ENCODE results near the gene MLN. TPM values are rescaled to one million over a fixed set of nuclear protein-coding genes. Genes with fewer than 3 reads are reported as not detected.

MLN gene
- polyA plus RNA-seq, 1 of the 3 experiments (the other 2 are of a cell fraction) = not detected

- Histone ChIP-seq H3K27ac (ENCODE audit: low read depth in 2 of 2, low read length in 1 of 2) (no peak overlapping the region), H3K9ac (no peak overlapping the region), H3K4me1 (ENCODE audit: control insufficient read depth in 1 of 2, insufficient read depth in 2 of 2, low read depth in 1 of 2, low read length in 1 of 2) (no peaks in the 10 kb centered on the region; a peak in 1 of 4 replicates), H3K27me3 (ENCODE audit: insufficient read depth) (no peaks in the 10 kb centered on the region), H3K79me2 (ENCODE audit: insufficient read depth) (no peaks in the 10 kb centered on the region), H3K9me3 (no peaks in the 10 kb centered on the region), H3K4me3 (ENCODE audit: low read depth in 2 of 2, low read length in 1 of 2) (no peak overlapping the region), H4K20me1 (ENCODE audit: insufficient read depth) (no peaks in the 10 kb centered on the region), H3F3A (replicated peaks; ENCODE audit: insufficient read depth) (peaks cover under 1% of the 10 kb centered on the region), H2AFZ (ENCODE audit: low read depth) (no peak overlapping the region), H3K9me2 (no peaks in the 10 kb centered on the region), H3K36me3 (replicated peaks in 1 of 2; ENCODE audit: control insufficient read depth in 1 of 2, insufficient read depth in 2 of 2, low read length in 1 of 2) (no peaks in the 10 kb centered on the region), H3K4me2 (no peak overlapping the region)
- ChIA-PET CTCF (interaction anchor here (1.0 to 3.9 kb wide), 5 partner anchors 8 to 106 kb away, joined by 3 to 21 read pairs (median 6); no protein-coding TSS in a partner anchor), POLR2A (no interaction called here)
- TF ChIP-seq NRF1 (IDR thresholded peaks at IDR 0.05; ENCODE audit: low read depth, low read length) (no peak), FOXJ3 (CRISPR knock-in tag; IDR thresholded peaks at IDR 0.05) (no peak)
- 96% methylated on average over 3 of the region's 3 CpGs for WGBS (ENCODE audit: low lambda C conversion rate)
- no peak for DNase-seq
Observed at GRCh38 chr6:33850296-33850695, 46.5 kb upstream of the MLN start.

- Histone ChIP-seq H3K4me2 (no peak overlapping the region), H4K20me1 (ENCODE audit: insufficient read depth) (no peaks in the 10 kb centered on the region), H3K9me2 (no peaks in the 10 kb centered on the region), H3F3A (replicated peaks; ENCODE audit: insufficient read depth) (peaks cover 2% of the 10 kb centered on the region), H3K9me3 (no peaks in the 10 kb centered on the region), H3K27me3 (ENCODE audit: insufficient read depth) (no peaks in the 10 kb centered on the region), H3K27ac (ENCODE audit: low read depth in 2 of 2, low read length in 1 of 2) (no peak overlapping the region), H3K4me3 (ENCODE audit: low read depth in 2 of 2, low read length in 1 of 2) (no peak overlapping the region), H2AFZ (ENCODE audit: low read depth) (no peak overlapping the region), H3K79me2 (ENCODE audit: insufficient read depth) (no peaks in the 10 kb centered on the region), H3K9ac (no peak overlapping the region), H3K36me3 (replicated peaks in 1 of 2; ENCODE audit: control insufficient read depth in 1 of 2, insufficient read depth in 2 of 2, low read length in 1 of 2) (no peaks in the 10 kb centered on the region), H3K4me1 (ENCODE audit: control insufficient read depth in 1 of 2, insufficient read depth in 2 of 2, low read depth in 1 of 2, low read length in 1 of 2) (no peaks in the 10 kb centered on the region; a peak in 1 of 4 replicates)
- ChIA-PET CTCF (interaction anchor here (1.0 to 3.9 kb wide), 6 partner anchors 8 to 178 kb away, joined by 3 to 21 read pairs (median 6); no protein-coding TSS in a partner anchor), POLR2A (no interaction called here)
- WGBS (ENCODE audit: low lambda C conversion rate) = 84% methylated on average over 9 of the region's 9 CpGs
- DNase-seq = no peak
- TF ChIP-seq USF1 (IDR thresholded peaks at IDR 0.05; ENCODE audit: borderline replicate concordance, low read depth) (no peak), TAF1 (IDR thresholded peaks at IDR 0.05; ENCODE audit: borderline replicate concordance, low read depth, low read length) (no peak), CHD2 (IDR thresholded peaks at IDR 0.05; ENCODE audit: low read length, partially characterized antibody) (no peak), CTCF (IDR thresholded peaks at IDR 0.05) (no peak), MAX (IDR thresholded peaks at IDR 0.05; ENCODE audit: low read depth) (no peak), EZH2phosphoT487 (IDR thresholded peaks at IDR 0.05; ENCODE audit: borderline replicate concordance, low read depth) (no peak), GABPA (IDR thresholded peaks at IDR 0.05; ENCODE audit: low read depth) (no peak), ZBTB33 (IDR thresholded peaks at IDR 0.05; ENCODE audit: borderline replicate concordance, low read depth) (no peak), TEAD4 (IDR thresholded peaks at IDR 0.05; ENCODE audit: borderline replicate concordance, insufficient read depth) (no peak), IRF3 (IDR thresholded peaks at IDR 0.05; ENCODE audit: low read depth, low read length) (no peak), EP300 (IDR thresholded peaks at IDR 0.05; ENCODE audit: borderline replicate concordance in 1 of 2, low read depth in 1 of 2, low read length in 1 of 2) (no peak), MXI1 (IDR thresholded peaks at IDR 0.05; ENCODE audit: low read depth, low read length) (no peak), USF2 (IDR thresholded peaks at IDR 0.05; ENCODE audit: borderline replicate concordance, low read depth, low read length) (no peak)
Observed at GRCh38 chr6:33849500-33850075, 45.8 kb upstream of the MLN start.

All from SK-N-SH (cell line).